WTC11 (cell line): ENCODE measurements around the gene OR2A5.

Experiments
- AFF4 ChIP-seq: sonication (generic); formaldehyde crosslinking; IDR thresholded peaks from 2 replicates; pipeline ENCODE4 v1.8.1; 2023; ENCODE audit warnings: mild to moderate bottlenecking, missing genetic modification reagents, borderline replicate concordance
- ATF1 ChIP-seq: sonication (generic); formaldehyde crosslinking; IDR thresholded peaks from 2 replicates; pipeline ENCODE4 v1.8.1; 2023; ENCODE audit warnings: mild to moderate bottlenecking, moderate library complexity, missing genetic modification reagents
- FOXJ3 ChIP-seq: sonication (generic); formaldehyde crosslinking; IDR thresholded peaks from 2 replicates; pipeline ENCODE4 v1.9.0; 2021; ENCODE audit warnings: missing genetic modification reagents, mild to moderate bottlenecking, borderline replicate concordance
- GABPB1 ChIP-seq: sonication (generic); formaldehyde crosslinking; IDR thresholded peaks from 2 replicates; pipeline ENCODE4 v1.8.1; 2023; ENCODE audit warnings: mild to moderate bottlenecking, missing genetic modification reagents
- JAZF1 ChIP-seq: fragments of 250-450 bp; sonication (Bioruptor Pico); IDR thresholded peaks from 2 replicates; pipeline ENCODE4 v1.9.0; 2021; ENCODE audit warnings: moderate library complexity, mild to moderate bottlenecking, inconsistent platforms
- MAX ChIP-seq: sonication (generic); formaldehyde crosslinking; IDR thresholded peaks from 2 replicates; pipeline ENCODE4 v1.8.0; 2022; ENCODE audit warnings: mild to moderate bottlenecking, missing genetic modification reagents
- SOX15 ChIP-seq: fragments of 250-450 bp; sonication (Bioruptor Pico); IDR thresholded peaks from 2 replicates; pipeline ENCODE4 v1.9.0; 2021; ENCODE audit warnings: mild to moderate bottlenecking
- USF1 ChIP-seq: sonication (generic); formaldehyde crosslinking; IDR thresholded peaks from 2 replicates; pipeline ENCODE4 v1.8.0; 2022; ENCODE audit warnings: mild to moderate bottlenecking, missing genetic modification reagents
- ZBTB43 ChIP-seq: sonication (generic); formaldehyde crosslinking; IDR thresholded peaks from 2 replicates; pipeline ENCODE4 v1.8.1; 2023; ENCODE audit warnings: mild to moderate bottlenecking, missing genetic modification reagents
- TF ChIP-seq, protein P1 (sequence below): sonication (generic); formaldehyde crosslinking; IDR thresholded peaks from 2 replicates; pipeline ENCODE4 v1.8.1; 2022; ENCODE audit warnings: mild to moderate bottlenecking, moderate library complexity, missing genetic modification reagents
- TF ChIP-seq, protein P2 (sequence below): fragments of 200-600 bp; IDR thresholded peaks from 2 replicates; pipeline ENCODE4 v1.8.0; 2022; ENCODE audit warnings: antibody characterized with exemption
- TF ChIP-seq, protein P3 (sequence below): sonication (generic); formaldehyde crosslinking; IDR thresholded peaks from 2 replicates; pipeline ENCODE4 v1.8.1; 2023; ENCODE audit warnings: mild to moderate bottlenecking, missing genetic modification reagents, moderate library complexity

DNA sequence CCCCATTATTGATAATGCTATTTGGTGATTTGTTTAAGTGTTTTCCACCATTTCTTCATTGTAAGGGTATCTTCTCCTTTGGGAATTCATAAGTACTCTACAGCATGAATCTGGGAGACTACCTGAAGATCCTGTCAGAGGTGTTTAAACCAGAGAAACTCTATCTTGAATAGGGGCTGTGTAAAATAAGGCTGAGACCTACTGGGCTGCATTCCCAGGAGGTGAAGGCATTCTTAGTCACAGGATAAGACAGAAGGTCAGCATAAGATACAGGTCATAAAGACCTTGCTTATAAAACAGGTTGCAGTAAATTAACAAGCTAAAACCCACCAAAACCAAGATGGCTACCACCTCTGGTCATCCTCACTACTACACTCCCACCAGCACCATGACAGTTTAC is 13.4 kb upstream of the OR2A5 start:
- no peak for TF ChIP-seq ATF1 (CRISPR knock-in tag)
- TF ChIP-seq, protein P1, sequence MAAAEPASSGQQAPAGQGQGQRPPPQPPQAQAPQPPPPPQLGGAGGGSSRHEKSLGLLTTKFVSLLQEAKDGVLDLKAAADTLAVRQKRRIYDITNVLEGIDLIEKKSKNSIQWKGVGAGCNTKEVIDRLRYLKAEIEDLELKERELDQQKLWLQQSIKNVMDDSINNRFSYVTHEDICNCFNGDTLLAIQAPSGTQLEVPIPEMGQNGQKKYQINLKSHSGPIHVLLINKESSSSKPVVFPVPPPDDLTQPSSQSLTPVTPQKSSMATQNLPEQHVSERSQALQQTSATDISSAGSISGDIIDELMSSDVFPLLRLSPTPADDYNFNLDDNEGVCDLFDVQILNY (CRISPR knock-in tag) = no peak
- TF ChIP-seq, protein P2, sequence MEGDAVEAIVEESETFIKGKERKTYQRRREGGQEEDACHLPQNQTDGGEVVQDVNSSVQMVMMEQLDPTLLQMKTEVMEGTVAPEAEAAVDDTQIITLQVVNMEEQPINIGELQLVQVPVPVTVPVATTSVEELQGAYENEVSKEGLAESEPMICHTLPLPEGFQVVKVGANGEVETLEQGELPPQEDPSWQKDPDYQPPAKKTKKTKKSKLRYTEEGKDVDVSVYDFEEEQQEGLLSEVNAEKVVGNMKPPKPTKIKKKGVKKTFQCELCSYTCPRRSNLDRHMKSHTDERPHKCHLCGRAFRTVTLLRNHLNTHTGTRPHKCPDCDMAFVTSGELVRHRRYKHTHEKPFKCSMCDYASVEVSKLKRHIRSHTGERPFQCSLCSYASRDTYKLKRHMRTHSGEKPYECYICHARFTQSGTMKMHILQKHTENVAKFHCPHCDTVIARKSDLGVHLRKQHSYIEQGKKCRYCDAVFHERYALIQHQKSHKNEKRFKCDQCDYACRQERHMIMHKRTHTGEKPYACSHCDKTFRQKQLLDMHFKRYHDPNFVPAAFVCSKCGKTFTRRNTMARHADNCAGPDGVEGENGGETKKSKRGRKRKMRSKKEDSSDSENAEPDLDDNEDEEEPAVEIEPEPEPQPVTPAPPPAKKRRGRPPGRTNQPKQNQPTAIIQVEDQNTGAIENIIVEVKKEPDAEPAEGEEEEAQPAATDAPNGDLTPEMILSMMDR = no peak
- no peak for TF ChIP-seq SOX15 (CRISPR knock-in tag)
- no peak for TF ChIP-seq FOXJ3
- TF ChIP-seq USF1 (CRISPR knock-in tag) = no peak
- TF ChIP-seq, protein P3, sequence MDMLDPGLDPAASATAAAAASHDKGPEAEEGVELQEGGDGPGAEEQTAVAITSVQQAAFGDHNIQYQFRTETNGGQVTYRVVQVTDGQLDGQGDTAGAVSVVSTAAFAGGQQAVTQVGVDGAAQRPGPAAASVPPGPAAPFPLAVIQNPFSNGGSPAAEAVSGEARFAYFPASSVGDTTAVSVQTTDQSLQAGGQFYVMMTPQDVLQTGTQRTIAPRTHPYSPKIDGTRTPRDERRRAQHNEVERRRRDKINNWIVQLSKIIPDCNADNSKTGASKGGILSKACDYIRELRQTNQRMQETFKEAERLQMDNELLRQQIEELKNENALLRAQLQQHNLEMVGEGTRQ = no peak
- no peak for TF ChIP-seq AFF4 (CRISPR knock-in tag)
- no peak for TF ChIP-seq MAX (CRISPR knock-in tag)
- no peak for TF ChIP-seq JAZF1 (CRISPR knock-in tag)
- TF ChIP-seq ZBTB43 (CRISPR knock-in tag) = no peak
- TF ChIP-seq GABPB1 (CRISPR knock-in tag) = no peak
